Choroid plexus epithelial cell (primary cell): ENCODE data around the gene PLB1.

ENCODE experiments used
- DNase-seq: peaks from one replicate; pipeline ENCODE4 v3.0.0-alpha.2; 2010; ENCODE audit warnings: low read depth
- H3K4me3 ChIP-seq: 2 replicates; pipeline ENCODE4 v1.5.1; 2011; ENCODE audit warnings: low read depth, mild to moderate bottlenecking, control low read depth, low read length, moderate library complexity
- CTCF ChIP-seq: conservative IDR thresholded peaks from 2 replicates; pipeline ENCODE4 v1.5.1; 2011; ENCODE audit warnings: low read depth, mild to moderate bottlenecking, control low read depth, inconsistent platforms, low read length, moderate library complexity

The PLB1 gene

GRCh38 chr2:28637066-28638047, 141.5 kb downstream of the PLB1 start:
- TF ChIP-seq CTCF = no peak
- DNase-seq = no peak
- H3K4me3 ChIP-seq = no peak overlapping the region

GRCh38 chr2:28638102-28638501, 142.2 kb downstream of the PLB1 start:
- no peak overlapping the region for H3K4me3 ChIP-seq
- TF ChIP-seq CTCF = no peak
- DNase-seq = no peak

- no peak for TF ChIP-seq CTCF
Measured at GRCh38 chr2:28639092-28639691, 143.3 kb downstream of the PLB1 start.

GRCh38 chr2:28639836-28640235, 144.0 kb downstream of the PLB1 start:
- DNase-seq = no peak
- H3K4me3 ChIP-seq = no peak overlapping the region
- TF ChIP-seq CTCF = no peak

More at GRCh38 chr2:28639092-28639691, 143.3 kb downstream of the PLB1 start:
- no peak overlapping the region for H3K4me3 ChIP-seq
- DNase-seq = no peak

GRCh38 chr2:28640260-28640907, 144.5 kb downstream of the PLB1 start:
- no peak for DNase-seq
- no peak overlapping the region for H3K4me3 ChIP-seq
- TF ChIP-seq CTCF = no peak

- H3K4me3 ChIP-seq = no peak overlapping the region
- no peak for DNase-seq
- TF ChIP-seq CTCF = no peak
Measured at GRCh38 chr2:28640908-28641300, 145.0 kb downstream of the PLB1 start.
